Body of pancreas (tissue), 4 donors: ENCODE results near the gene TNNT2. TPM values are rescaled to one million over a fixed set of nuclear protein-coding genes. Genes with fewer than 3 reads are reported as not detected.

ENCODE experiments used
- ATAC-seq: fragments of 150-250 bp; one replicate; pipeline ENCODE4 v1.9.1; 2016
- DNase-seq, 4 donors: peaks; one replicate each; pipeline ENCODE4 v3.0.0-alpha.2; 2019
- H3K27ac ChIP-seq, 4 donors: fragments of 200-600 bp; sonication (generic); 1 replicate in 3 of 4; 2 replicates in 1 of 4; pipeline versions ENCODE4 v1.5.1 to v1.6.1; 2016 to 2019; ENCODE audit warnings: mild to moderate bottlenecking in 1 of 4, mixed read lengths in 1 of 4, moderate library complexity in 1 of 4
- H3K27me3 ChIP-seq, 2 donors: fragments of 200-600 bp; sonication (generic); one replicate each; pipeline ENCODE4 v1.6.0; 2016; ENCODE audit warnings: mild to moderate bottlenecking in 1 of 2
- H3K36me3 ChIP-seq, 2 donors: fragments of 200-600 bp; sonication (generic); replicated peaks in 1 of 2; 2 replicates each; pipeline ENCODE4 v1.5.1; 2016; ENCODE audit warnings: low read depth in 2 of 2; ENCODE audit not compliant: insufficient read depth in 1 of 2
- H3K4me1 ChIP-seq: fragments of 200-600 bp; sonication (generic); one replicate; pipeline ENCODE4 v1.6.0; 2016
- H3K4me3 ChIP-seq, 2 donors: fragments of 200-600 bp; sonication (generic); 1 replicate in 1 of 2; 2 replicates in 1 of 2; pipeline ENCODE4 v1.5.1; 2016 to 2019
- H3K9me3 ChIP-seq, 3 donors: fragments of 200-600 bp; sonication (generic); 1 replicate in 2 of 3; 2 replicates in 1 of 3; pipeline ENCODE4 v1.5.1; 2016
- CTCF ChIP-seq, 7 experiments: fragments of 450-650 bp in 4 of 7; fragments of 200-600 bp in 3 of 7; sonication (generic) in 3 of 7; IDR thresholded peaks; one replicate each; pipeline ENCODE4 v1.5.1; 2016 to 2019; ENCODE audit warnings: antibody characterized with exemption in 7 of 7
- POLR2A ChIP-seq, 3 donors: fragments of 450-650 bp; IDR thresholded peaks; one replicate each; pipeline ENCODE4 v1.6.1; 2016; ENCODE audit warnings: antibody characterized with exemption in 3 of 3, mild to moderate bottlenecking in 2 of 3
- WGBS, 2 donors: methylation state at CpG; one replicate each; pipeline ENCODE4 v1.1.5; 2017; 5-methylcytosine and 5-hydroxymethylcytosine counted together
- intact Hi-C: fragments of 100-400 bp; cut with DNase I; formaldehyde crosslinking; loops from one replicate; pipeline ENCODE4 v1.15.1; 2023
- total RNA-seq, 2 donors: library from RNA; depleted of rRNA; stranded (reverse); fragments of >200 nt; gene quantifications; one replicate each; pipeline ENCODE4 v1.1.0, GENCODE V29; 2016

TNNT2 gene
- total RNA-seq, 2 donors from 2014 or later, result 1.8 TPM; not detected in 1

DNA sequence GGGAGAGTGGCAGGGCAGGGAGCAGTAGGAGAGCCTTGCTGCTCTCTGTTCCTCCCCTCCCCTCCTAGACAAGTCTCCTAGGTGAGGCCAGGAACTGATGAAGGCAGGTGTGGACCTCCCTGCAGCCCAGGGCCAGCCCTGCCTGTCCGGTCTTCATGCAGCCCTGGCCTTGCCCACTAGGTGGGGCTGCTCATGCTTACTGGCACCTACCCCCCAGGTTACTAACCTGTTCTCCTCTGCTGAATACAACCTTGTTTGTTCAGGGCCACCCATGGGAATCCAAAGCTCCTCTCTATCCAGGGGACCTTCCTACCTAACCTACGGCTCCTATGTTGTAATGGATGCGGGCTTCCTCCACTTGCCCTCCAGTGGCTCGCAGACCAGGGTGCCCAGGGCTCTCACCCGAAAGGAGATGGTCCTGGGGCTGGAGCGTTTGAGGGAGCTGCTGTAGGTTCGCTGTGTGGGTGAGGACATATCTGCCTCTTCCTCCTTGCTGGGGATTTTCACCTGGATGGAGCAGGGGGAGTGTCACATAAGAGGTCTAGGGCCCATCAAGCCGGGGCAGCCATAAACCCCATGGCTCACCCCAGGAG lies 7.9 kb upstream of the TNNT2 start:
- Histone ChIP-seq H3K27me3 (no peaks in the 10 kb centered on the region), H3K27ac (peak overlapping the region in 2 of 4 donors; percentile 26 to 47), H3K4me1 (peaks cover 9% of the 10 kb centered on the region), H3K4me3 (no peak overlapping the region), H3K36me3 (peaks cover 0 to 12% of the 10 kb centered on the region in 2 donors), H3K9me3 (no peaks in the 10 kb centered on the region)
- TF ChIP-seq CTCF (IDR thresholded peaks at IDR 0.05) (peak; percentile 74 to 93 (median 88)), POLR2A (IDR thresholded peaks at IDR 0.05) (no peak)
- intact Hi-C loops, result no loop called here
- ATAC-seq (peak; percentile 92), DNase-seq (peak; percentile 81 to 90 (median 84))
- 64 to 67% methylated on average over 7 to 8 of the region's 8 CpGs for WGBS, 2 donors

- H3K27ac ChIP-seq, result no peak overlapping the region
- ATAC-seq (no peak), DNase-seq (no peak)
- peaks cover 16% of the 10 kb centered on the region for H3K4me1 ChIP-seq
- intact Hi-C loops, result no loop called here
- H3K36me3 ChIP-seq, result peaks cover 0 to 12% of the 10 kb centered on the region in 2 donors
- H3K4me3 ChIP-seq, result no peak overlapping the region
- 72 to 82% methylated on average over 3 to 4 of the region's 4 CpGs for WGBS, 2 donors
- no peaks in the 10 kb centered on the region for H3K27me3 ChIP-seq
- TF ChIP-seq POLR2A (IDR thresholded peaks at IDR 0.05) (no peak), CTCF (IDR thresholded peaks at IDR 0.05) (no peak)
- no peaks in the 10 kb centered on the region for H3K9me3 ChIP-seq
Measured at GRCh38 chr1:201384406-201384782, 6.9 kb upstream of the TNNT2 start.

DNA sequence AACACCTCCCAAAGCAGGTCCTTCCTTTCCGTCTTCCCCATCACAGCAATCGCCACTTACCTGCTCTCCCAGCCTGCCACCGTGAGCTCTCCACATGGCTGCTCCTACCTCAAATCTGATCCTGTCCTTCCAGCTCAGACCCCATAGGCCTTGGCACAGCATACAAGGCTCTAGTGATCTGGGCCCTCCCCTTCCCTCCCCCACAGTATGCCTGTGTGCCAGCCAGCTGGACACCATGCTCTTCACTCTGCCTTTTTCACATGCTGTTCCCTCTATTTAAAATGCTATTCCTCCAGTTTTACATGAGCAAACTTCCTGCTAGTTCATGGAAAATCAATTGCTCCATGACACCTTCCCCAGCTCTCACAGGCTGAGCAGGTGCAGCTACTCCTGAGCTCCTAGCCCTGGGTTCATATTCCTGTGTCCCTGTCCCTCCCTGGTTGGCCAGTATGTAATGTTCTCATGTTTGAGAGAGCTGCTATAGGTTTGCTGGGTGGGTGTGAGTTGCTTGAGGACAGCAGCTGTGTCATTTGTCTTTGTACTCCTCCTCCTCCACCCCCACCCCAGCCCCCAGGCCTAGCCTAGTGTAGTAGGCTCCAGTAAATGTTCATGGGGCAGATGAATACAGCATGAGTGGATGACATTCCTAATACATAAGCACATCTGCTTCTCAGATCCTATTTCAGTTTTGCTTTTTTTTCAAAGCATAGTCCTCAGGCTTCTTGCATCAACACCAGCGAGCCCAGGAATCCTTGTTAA lies 6.3 kb upstream of the TNNT2 start:
- ATAC-seq, result no peak
- TF ChIP-seq CTCF (IDR thresholded peaks at IDR 0.05) (no peak), POLR2A (IDR thresholded peaks at IDR 0.05) (no peak)
- DNase-seq, result no peak

GRCh38 chr1:201381130-201381529 lies 3.6 kb upstream of the TNNT2 start:
- ATAC-seq (no peak), DNase-seq (peak in 2 of 4 donors; percentile 42 to 55)
- TF ChIP-seq CTCF (IDR thresholded peaks at IDR 0.05) (no peak), POLR2A (IDR thresholded peaks at IDR 0.05) (no peak)
- Histone ChIP-seq H3K27me3 (no peaks in the 10 kb centered on the region), H3K4me3 (no peak overlapping the region), H3K9me3 (no peaks in the 10 kb centered on the region), H3K27ac (no peak overlapping the region), H3K36me3 (peaks cover 0 to under 1% of the 10 kb centered on the region in 2 donors), H3K4me1 (peaks cover 16% of the 10 kb centered on the region)
- WGBS, 2 donors, result 44 to 76% methylated on average over 7 of the region's 7 CpGs
- intact Hi-C loops, result no loop called here

More for the DNA sequence above, 6.3 kb upstream of the TNNT2 start:
- 84 to 87% methylated on average over 4 of the region's 4 CpGs for WGBS, 2 donors
- Histone ChIP-seq H3K27me3 (no peaks in the 10 kb centered on the region), H3K4me3 (no peak overlapping the region), H3K36me3 (peaks cover 0 to 12% of the 10 kb centered on the region in 2 donors), H3K4me1 (peaks cover 16% of the 10 kb centered on the region), H3K9me3 (no peaks in the 10 kb centered on the region), H3K27ac (no peak overlapping the region)
- intact Hi-C loops, result no loop called here
